Upper lobe of right lung (tissue), 1 donor: ENCODE measurements around the gene ALG12. TPM values are rescaled to one million over a fixed set of nuclear protein-coding genes. Genes with fewer than 3 reads are reported as not detected.
A peak's percentile ranks its signal among the peaks of the same experiment; 100 is the strongest.
"Not testable (repeated sequence)": the region's sequence is repeated elsewhere in the genome, so short reads cannot be mapped to it uniquely, and the experiment has no call there.

Source experiments
- ATAC-seq: fragments of 200-7000 bp; cut with Tn5 transposase; one replicate; pipeline ENCODE4 v1.9.1; 2020; ENCODE audit warnings: mild to moderate bottlenecking, moderate library complexity
- DNase-seq: peaks from one replicate; pipeline ENCODE4 v3.0.0-alpha.2; 2020
- H3K27ac ChIP-seq: fragments of 200-600 bp; one replicate; pipeline ENCODE4 v1.8.0; 2022
- H3K27me3 ChIP-seq: fragments of 200-600 bp; one replicate; pipeline ENCODE4 v1.8.0; 2022; ENCODE audit warnings: mild to moderate bottlenecking
- H3K36me3 ChIP-seq: fragments of 200-600 bp; one replicate; pipeline ENCODE4 v1.8.0; 2022
- H3K4me1 ChIP-seq: fragments of 200-600 bp; one replicate; pipeline ENCODE4 v1.8.0; 2022
- H3K4me3 ChIP-seq: fragments of 200-600 bp; one replicate; pipeline ENCODE4 v1.8.0; 2022; ENCODE audit warnings: mild to moderate bottlenecking
- H3K9me3 ChIP-seq: fragments of 200-600 bp; one replicate; pipeline ENCODE4 v1.8.0; 2022
- CTCF ChIP-seq: fragments of 200-600 bp; IDR thresholded peaks from one replicate; pipeline ENCODE4 v1.8.0; 2022; ENCODE audit warnings: antibody characterized with exemption
- intact Hi-C: fragments of 100-400 bp; cut with DNase I; formaldehyde crosslinking; loops from one replicate; pipeline ENCODE4 v1.11.0; 2022
- microRNA-seq: library from miRNA; unstranded; fragments of <30 nt; microRNA quantifications from one replicate; pipeline ENCODE4 v1.2.0, GENCODE V29; 2020; ENCODE audit warnings: borderline microRNAs expressed
- total RNA-seq: library from RNA; stranded (reverse); fragmentation: NEBNext Ultra II Directional; extraction: Animal tissue kit (Norgen Biotek cat#: 25700); gene quantifications from one replicate; pipeline ENCODE4 v1.2.1, GENCODE V29; 2021
- donor health status: DM: no; HTN: yes; CAD: no; lungs with severe emphysema.

Gene ALG12
- total RNA-seq, 1 donor from 2014 or later: 28.1 TPM

- Histone ChIP-seq H3K9me3 (no peaks in the 10 kb centered on the region), H3K27me3 (peaks cover 1% of the 10 kb centered on the region), H3K4me1 (peaks cover 17% of the 10 kb centered on the region), H3K27ac (peak overlapping the region; percentile 78), H3K36me3 (no peaks in the 10 kb centered on the region), H3K4me3 (peak overlapping the region; percentile 80)
- no peak for ATAC-seq
- peak; percentile 58 for DNase-seq
- intact Hi-C loops: no loop called here
- no peak for TF ChIP-seq CTCF
Observed at GRCh38 chr22:49855251-49855911, 62.9 kb downstream of the ALG12 start.

GRCh38 chr22:49853981-49854831 is 64.0 kb downstream of the ALG12 start:
- Histone ChIP-seq H3K27ac (peak overlapping the region; percentile 78), H3K4me1 (peaks cover 24% of the 10 kb centered on the region), H3K4me3 (peak overlapping the region; percentile 80), H3K27me3 (peaks cover 11% of the 10 kb centered on the region), H3K36me3 (no peaks in the 10 kb centered on the region), H3K9me3 (no peaks in the 10 kb centered on the region)
- no peak for TF ChIP-seq CTCF
- DNase-seq (peak; percentile 78), ATAC-seq (no peak)
- intact Hi-C loops: no loop called here

GRCh38 chr22:49852898-49853894 is 65.0 kb downstream of the ALG12 start, which contains the start of gene ZBED4:
ZBED4 (plus strand) TSS chr22:49853844; CDS start chr22:49883663, 29,819 bp downstream.
- Histone ChIP-seq H3K4me1 (peaks cover 28% of the 10 kb centered on the region), H3K9me3 (no peaks in the 10 kb centered on the region), H3K27me3 (peaks cover 21% of the 10 kb centered on the region), H3K36me3 (no peaks in the 10 kb centered on the region), H3K27ac (peak within 1 kb of the TSS; percentile 95), H3K4me3 (peak within 1 kb of the TSS; percentile 80)
- no peak for TF ChIP-seq CTCF
- DNase-seq (peak; percentile 100), ATAC-seq (peak; percentile 96)
- intact Hi-C loops: no loop called here

- intact Hi-C loops, H3K9me3 ChIP-seq, ATAC-seq, DNase-seq, H3K36me3 ChIP-seq: not testable (repeated sequence)
- peaks cover 28% of the 10 kb centered on the region for H3K4me1 ChIP-seq
- peaks cover 26% of the 10 kb centered on the region for H3K27me3 ChIP-seq
- H3K4me3 ChIP-seq: peak overlapping the region; percentile 68
- peak overlapping the region; percentile 95 for H3K27ac ChIP-seq
Observed at GRCh38 chr22:49852568-49852897, 65.7 kb downstream of the ALG12 start.

- no peak for TF ChIP-seq CTCF
- ATAC-seq (no peak), DNase-seq (peak; percentile 48)
- Histone ChIP-seq H3K4me1 (peaks cover 26% of the 10 kb centered on the region), H3K27me3 (peaks cover 26% of the 10 kb centered on the region), H3K4me3 (no peak overlapping the region), H3K27ac (no peak overlapping the region), H3K9me3 (no peaks in the 10 kb centered on the region), H3K36me3 (no peaks in the 10 kb centered on the region)
- intact Hi-C loops: no loop called here
Observed at GRCh38 chr22:49850959-49851802, 67.1 kb downstream of the ALG12 start.

Small RNA genes lying within 50 kb of the gene (microRNA-seq; reads per million reads assigned to microRNA genes)
- not detected for gene MIR6821

Other genes starting within 250 kb of the ALG12 start
- 39.0 TPM for gene BRD1, start 90.6 kb downstream of the ALG12 start, total RNA-seq
- gene ZBED4, start 64.6 kb downstream of the ALG12 start, total RNA-seq: 11.8 TPM
- gene CRELD2, start 196 bp upstream of the ALG12 start, total RNA-seq: 44.2 TPM
- 119 TPM for gene PIM3, start 42.3 kb upstream of the ALG12 start, total RNA-seq
- gene IL17REL, start 94.3 kb upstream of the ALG12 start, total RNA-seq: not detected
- not detected for gene TTLL8, start 139.9 kb upstream of the ALG12 start, total RNA-seq
- 2.3 TPM for gene MLC1, start 167.0 kb upstream of the ALG12 start, total RNA-seq
- gene MOV10L1, start 171.6 kb upstream of the ALG12 start, total RNA-seq: 1.2 TPM